Upper lobe of right lung (tissue), 1 donor: ENCODE data around the gene FHOD3. TPM values are rescaled to one million over a fixed set of nuclear protein-coding genes. Genes with fewer than 3 reads are reported as not detected.

Source experiments
- ATAC-seq: fragments of 200-7000 bp; cut with Tn5 transposase; one replicate; pipeline ENCODE4 v1.9.1; 2020; ENCODE audit warnings: mild to moderate bottlenecking, moderate library complexity
- DNase-seq: peaks from one replicate; pipeline ENCODE4 v3.0.0-alpha.2; 2020
- H3K27ac ChIP-seq: fragments of 200-600 bp; one replicate; pipeline ENCODE4 v1.8.0; 2022
- H3K27me3 ChIP-seq: fragments of 200-600 bp; one replicate; pipeline ENCODE4 v1.8.0; 2022; ENCODE audit warnings: mild to moderate bottlenecking
- H3K36me3 ChIP-seq: fragments of 200-600 bp; one replicate; pipeline ENCODE4 v1.8.0; 2022
- H3K4me1 ChIP-seq: fragments of 200-600 bp; one replicate; pipeline ENCODE4 v1.8.0; 2022
- H3K4me3 ChIP-seq: fragments of 200-600 bp; one replicate; pipeline ENCODE4 v1.8.0; 2022; ENCODE audit warnings: mild to moderate bottlenecking
- H3K9me3 ChIP-seq: fragments of 200-600 bp; one replicate; pipeline ENCODE4 v1.8.0; 2022
- CTCF ChIP-seq: fragments of 200-600 bp; IDR thresholded peaks from one replicate; pipeline ENCODE4 v1.8.0; 2022; ENCODE audit warnings: antibody characterized with exemption
- intact Hi-C: fragments of 100-400 bp; cut with DNase I; formaldehyde crosslinking; loops from one replicate; pipeline ENCODE4 v1.11.0; 2022
- total RNA-seq: library from RNA; stranded (reverse); fragmentation: NEBNext Ultra II Directional; extraction: Animal tissue kit (Norgen Biotek cat#: 25700); gene quantifications from one replicate; pipeline ENCODE4 v1.2.1, GENCODE V29; 2021
- donor health status: DM: no; HTN: yes; CAD: no; lungs with severe emphysema.

The FHOD3 gene
- total RNA-seq, 1 donor from 2014 or later = 1.9 TPM

- no peaks in the 10 kb centered on the region for H3K4me1 ChIP-seq
- intact Hi-C loops = no loop called here
- H3K4me3 ChIP-seq = no peak overlapping the region
- ATAC-seq (no peak), DNase-seq (no peak)
- no peaks in the 10 kb centered on the region for H3K36me3 ChIP-seq
- TF ChIP-seq CTCF = no peak
- H3K27me3 ChIP-seq = no peaks in the 10 kb centered on the region
- H3K27ac ChIP-seq = no peak overlapping the region
- H3K9me3 ChIP-seq = no peaks in the 10 kb centered on the region
Measured at GRCh38 chr18:36490897-36491296, 193.4 kb downstream of the FHOD3 start.

DNA sequence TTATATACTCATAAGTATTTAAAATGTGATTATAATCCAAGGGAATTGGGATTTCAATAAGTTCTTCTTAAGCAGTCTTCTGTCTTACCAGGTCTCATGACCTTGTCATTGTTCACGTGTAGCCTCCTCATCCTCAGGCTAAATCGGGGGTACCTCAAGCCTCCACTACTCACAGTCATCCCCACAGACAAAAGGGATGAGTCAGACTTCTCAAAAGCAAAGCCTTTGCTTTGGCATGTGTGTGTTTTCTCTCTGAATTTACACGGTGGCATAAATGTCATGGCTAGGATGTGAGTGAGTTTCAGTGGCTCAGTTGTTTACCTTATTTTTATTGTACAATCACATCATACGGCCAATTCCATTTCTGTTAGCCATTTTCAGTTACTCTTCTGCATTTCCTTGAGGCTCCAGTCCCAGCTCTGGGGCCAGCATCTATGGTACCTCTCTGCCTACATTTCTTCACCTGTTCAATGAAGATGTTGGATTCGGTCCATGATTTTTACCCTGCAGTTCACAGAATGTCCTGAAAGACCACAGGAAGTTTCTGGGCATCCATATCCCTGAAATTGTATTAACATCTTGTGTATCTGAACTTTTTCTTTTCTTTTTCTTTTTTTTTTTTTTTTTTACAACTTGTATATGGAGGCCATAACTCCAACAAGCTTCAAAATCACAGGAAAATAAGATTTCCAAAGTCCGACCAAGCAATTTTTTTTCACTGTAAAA, 195.3 kb downstream of the FHOD3 start:
- Histone ChIP-seq H3K4me1 (no peaks in the 10 kb centered on the region), H3K4me3 (no peak overlapping the region), H3K36me3 (no peaks in the 10 kb centered on the region), H3K27me3 (no peaks in the 10 kb centered on the region), H3K9me3 (no peaks in the 10 kb centered on the region), H3K27ac (no peak overlapping the region)
- intact Hi-C loops = no loop called here
- ATAC-seq (no peak), DNase-seq (no peak)
- TF ChIP-seq CTCF = no peak

GRCh38 chr18:36493349-36494159, 196.0 kb downstream of the FHOD3 start:
- no peak for ATAC-seq
- H3K9me3 ChIP-seq = no peaks in the 10 kb centered on the region
- H3K4me1 ChIP-seq = no peaks in the 10 kb centered on the region
- intact Hi-C loops = no loop called here
- H3K27me3 ChIP-seq = no peaks in the 10 kb centered on the region
- H3K27ac ChIP-seq = no peak overlapping the region
- TF ChIP-seq CTCF = no peak
- no peaks in the 10 kb centered on the region for H3K36me3 ChIP-seq
- no peak overlapping the region for H3K4me3 ChIP-seq
- DNase-seq = no peak

- no peaks in the 10 kb centered on the region for H3K27me3 ChIP-seq
- H3K36me3 ChIP-seq = no peaks in the 10 kb centered on the region
- H3K9me3 ChIP-seq = no peaks in the 10 kb centered on the region
- TF ChIP-seq CTCF = no peak
- DNase-seq = no peak
- H3K4me1 ChIP-seq = no peaks in the 10 kb centered on the region
- intact Hi-C loops = no loop called here
- ATAC-seq = no peak
- H3K4me3 ChIP-seq = no peak overlapping the region
- no peak overlapping the region for H3K27ac ChIP-seq
Measured at GRCh38 chr18:36494160-36494437, 196.6 kb downstream of the FHOD3 start.

- no peak for ATAC-seq
- intact Hi-C loops = no loop called here
- no peaks in the 10 kb centered on the region for H3K4me1 ChIP-seq
- TF ChIP-seq CTCF = no peak
- DNase-seq = no peak
- H3K36me3 ChIP-seq = no peaks in the 10 kb centered on the region
- H3K27ac ChIP-seq = no peak overlapping the region
- no peaks in the 10 kb centered on the region for H3K27me3 ChIP-seq
- H3K4me3 ChIP-seq = no peak overlapping the region
- H3K9me3 ChIP-seq = no peaks in the 10 kb centered on the region
Measured at GRCh38 chr18:36496022-36496421, 198.5 kb downstream of the FHOD3 start.
